ENCODE results near the gene NREP.

The NREP gene

GRCh38 chr5:111779260-111779921, 22.4 kb upstream of the NREP start:
- Histone ChIP-seq H3K9ac (ENCODE audit: insufficient read length, low read depth) (no peak overlapping the region), H3K4me1 (ENCODE audit: insufficient read depth, insufficient read length) (no peaks in the 10 kb centered on the region), H3K9me3 (ENCODE audit: insufficient read depth, low read length) (no peaks in the 10 kb centered on the region), H3K27me3 (ENCODE audit: insufficient read depth, insufficient read length) (no peaks in the 10 kb centered on the region), H3K36me3 (ENCODE audit: insufficient read depth, insufficient read length, low read length) (no peaks in the 10 kb centered on the region), H3K4me3 (ENCODE audit: insufficient read length, low read depth) (no peak overlapping the region)
- DNase-seq (ENCODE audit: low read depth, low spot score), result no peak
- TF ChIP-seq SUZ12 (IDR thresholded peaks at IDR 0.05; ENCODE audit: extremely low read depth, insufficient read depth, insufficient read length), result no peak
- no peak for TF ChIP-seq ZNF274 (IDR thresholded peaks at IDR 0.05; ENCODE audit: low read depth, low read length)

GRCh38 chr5:111776913-111777781, 20.2 kb upstream of the NREP start:
- Histone ChIP-seq H3K9me3 (ENCODE audit: insufficient read depth, low read length) (no peaks in the 10 kb centered on the region), H3K36me3 (ENCODE audit: insufficient read depth, insufficient read length, low read length) (no peaks in the 10 kb centered on the region), H3K9ac (ENCODE audit: insufficient read length, low read depth) (no peak overlapping the region), H3K27me3 (ENCODE audit: insufficient read depth, insufficient read length) (no peaks in the 10 kb centered on the region), H3K4me3 (ENCODE audit: insufficient read length, low read depth) (no peak overlapping the region), H3K4me1 (ENCODE audit: insufficient read depth, insufficient read length) (no peaks in the 10 kb centered on the region)
- no peak for TF ChIP-seq SUZ12 (IDR thresholded peaks at IDR 0.05; ENCODE audit: extremely low read depth, insufficient read depth, insufficient read length)
- TF ChIP-seq YY1 (IDR thresholded peaks at IDR 0.05; ENCODE audit: insufficient read depth, insufficient read length), result no peak
- no peak for TF ChIP-seq ZNF274 (IDR thresholded peaks at IDR 0.05; ENCODE audit: low read depth, low read length)
- DNase-seq (ENCODE audit: low read depth, low spot score), result no peak

- H3K4me1 ChIP-seq (ENCODE audit: insufficient read depth, insufficient read length), result no peaks in the 10 kb centered on the region
- TF ChIP-seq ZNF274 (IDR thresholded peaks at IDR 0.05; ENCODE audit: low read depth, low read length), result no peak
- TF ChIP-seq SUZ12 (IDR thresholded peaks at IDR 0.05; ENCODE audit: extremely low read depth, insufficient read depth, insufficient read length), result no peak
- TF ChIP-seq YY1 (IDR thresholded peaks at IDR 0.05; ENCODE audit: insufficient read depth, insufficient read length), result no peak
Observed at GRCh38 chr5:111775224-111775623, 18.2 kb upstream of the NREP start.

GRCh38 chr5:111774525-111774924, 17.5 kb upstream of the NREP start:
- Histone ChIP-seq H3K9me3 (ENCODE audit: insufficient read depth, low read length) (no peaks in the 10 kb centered on the region), H3K27me3 (ENCODE audit: insufficient read depth, insufficient read length) (no peaks in the 10 kb centered on the region), H3K36me3 (ENCODE audit: insufficient read depth, insufficient read length, low read length) (no peaks in the 10 kb centered on the region), H3K4me3 (ENCODE audit: insufficient read length, low read depth) (no peak overlapping the region), H3K9ac (ENCODE audit: insufficient read length, low read depth) (no peak overlapping the region), H3K4me1 (ENCODE audit: insufficient read depth, insufficient read length) (no peaks in the 10 kb centered on the region)
- no peak for TF ChIP-seq YY1 (IDR thresholded peaks at IDR 0.05; ENCODE audit: insufficient read depth, insufficient read length)
- TF ChIP-seq SUZ12 (IDR thresholded peaks at IDR 0.05; ENCODE audit: extremely low read depth, insufficient read depth, insufficient read length), result no peak
- no peak for TF ChIP-seq ZNF274 (IDR thresholded peaks at IDR 0.05; ENCODE audit: low read depth, low read length)
- DNase-seq (ENCODE audit: low read depth, low spot score), result peak; percentile 28

More at GRCh38 chr5:111775224-111775623, 18.2 kb upstream of the NREP start:
- no peak for DNase-seq (ENCODE audit: low read depth, low spot score)
- no peak overlapping the region for H3K9ac ChIP-seq (ENCODE audit: insufficient read length, low read depth)
- H3K27me3 ChIP-seq (ENCODE audit: insufficient read depth, insufficient read length), result no peaks in the 10 kb centered on the region
- no peaks in the 10 kb centered on the region for H3K36me3 ChIP-seq (ENCODE audit: insufficient read depth, insufficient read length, low read length)
- no peaks in the 10 kb centered on the region for H3K9me3 ChIP-seq (ENCODE audit: insufficient read depth, low read length)
- no peak overlapping the region for H3K4me3 ChIP-seq (ENCODE audit: insufficient read length, low read depth)

- Histone ChIP-seq H3K36me3 (ENCODE audit: insufficient read depth, insufficient read length, low read length) (no peaks in the 10 kb centered on the region), H3K4me3 (ENCODE audit: insufficient read length, low read depth) (no peak overlapping the region), H3K27me3 (ENCODE audit: insufficient read depth, insufficient read length) (no peaks in the 10 kb centered on the region), H3K4me1 (ENCODE audit: insufficient read depth, insufficient read length) (no peaks in the 10 kb centered on the region), H3K9ac (ENCODE audit: insufficient read length, low read depth) (no peak overlapping the region), H3K9me3 (ENCODE audit: insufficient read depth, low read length) (no peaks in the 10 kb centered on the region)
- TF ChIP-seq SUZ12 (IDR thresholded peaks at IDR 0.05; ENCODE audit: extremely low read depth, insufficient read depth, insufficient read length) (no peak), ZNF274 (IDR thresholded peaks at IDR 0.05; ENCODE audit: low read depth, low read length) (no peak), YY1 (IDR thresholded peaks at IDR 0.05; ENCODE audit: insufficient read depth, insufficient read length) (no peak)
- peak; percentile 22 for DNase-seq (ENCODE audit: low read depth, low spot score)
Observed at GRCh38 chr5:111772456-111773122, 15.6 kb upstream of the NREP start.

- no peak overlapping the region for H3K9ac ChIP-seq (ENCODE audit: insufficient read length, low read depth)
- no peaks in the 10 kb centered on the region for H3K36me3 ChIP-seq (ENCODE audit: insufficient read depth, insufficient read length, low read length)
- H3K9me3 ChIP-seq (ENCODE audit: insufficient read depth, low read length), result no peaks in the 10 kb centered on the region
- H3K4me3 ChIP-seq (ENCODE audit: insufficient read length, low read depth), result no peak overlapping the region
- TF ChIP-seq YY1 (IDR thresholded peaks at IDR 0.05; ENCODE audit: insufficient read depth, insufficient read length) (no peak), SUZ12 (IDR thresholded peaks at IDR 0.05; ENCODE audit: extremely low read depth, insufficient read depth, insufficient read length) (no peak), ZNF274 (IDR thresholded peaks at IDR 0.05; ENCODE audit: low read depth, low read length) (no peak)
- H3K4me1 ChIP-seq (ENCODE audit: insufficient read depth, insufficient read length), result no peaks in the 10 kb centered on the region
- DNase-seq (ENCODE audit: low read depth, low spot score), result no peak
- H3K27me3 ChIP-seq (ENCODE audit: insufficient read depth, insufficient read length), result no peaks in the 10 kb centered on the region
Observed at GRCh38 chr5:111769541-111769940, 12.5 kb upstream of the NREP start.
